ENCODE data around the gene CCDC88C.

Gene CCDC88C

GRCh38 chr14:91341334-91341733 is 76.3 kb downstream of the CCDC88C start:
- Histone ChIP-seq H3K4me3 (ENCODE audit: low read length in 2 of 2) (no peak overlapping the region), H3K9me3 (ENCODE audit: control insufficient read depth in 2 of 2, low read length in 2 of 2) (no peaks in the 10 kb centered on the region), H3K27ac (ENCODE audit: low read length) (no peak overlapping the region), H3K27me3 (ENCODE audit: control insufficient read depth in 1 of 2, insufficient read depth in 2 of 2, low read length in 2 of 2) (no peaks in the 10 kb centered on the region), H3K4me1 (ENCODE audit: control insufficient read depth, insufficient read depth, low read length) (no peaks in the 10 kb centered on the region), H3K9ac (ENCODE audit: low read length in 2 of 2) (no peak overlapping the region), H3K36me3 (ENCODE audit: control insufficient read depth in 2 of 2, insufficient read depth in 2 of 2, low read length in 2 of 2) (peaks cover 3 to 12% of the 10 kb centered on the region in 2 donors)

GRCh38 chr14:91339671-91340369 is 77.8 kb downstream of the CCDC88C start:
- Histone ChIP-seq H3K9me3 (ENCODE audit: control insufficient read depth in 2 of 2, low read length in 2 of 2) (no peaks in the 10 kb centered on the region), H3K36me3 (ENCODE audit: control insufficient read depth in 2 of 2, insufficient read depth in 2 of 2, low read length in 2 of 2) (peaks cover 3 to 12% of the 10 kb centered on the region in 2 donors), H3K27me3 (ENCODE audit: control insufficient read depth in 1 of 2, insufficient read depth in 2 of 2, low read length in 2 of 2) (no peaks in the 10 kb centered on the region), H3K9ac (ENCODE audit: low read length in 2 of 2) (no peak overlapping the region), H3K27ac (ENCODE audit: low read length) (no peak overlapping the region), H3K4me1 (ENCODE audit: control insufficient read depth, insufficient read depth, low read length) (no peaks in the 10 kb centered on the region), H3K4me3 (ENCODE audit: low read length in 2 of 2) (no peak overlapping the region)

DNA sequence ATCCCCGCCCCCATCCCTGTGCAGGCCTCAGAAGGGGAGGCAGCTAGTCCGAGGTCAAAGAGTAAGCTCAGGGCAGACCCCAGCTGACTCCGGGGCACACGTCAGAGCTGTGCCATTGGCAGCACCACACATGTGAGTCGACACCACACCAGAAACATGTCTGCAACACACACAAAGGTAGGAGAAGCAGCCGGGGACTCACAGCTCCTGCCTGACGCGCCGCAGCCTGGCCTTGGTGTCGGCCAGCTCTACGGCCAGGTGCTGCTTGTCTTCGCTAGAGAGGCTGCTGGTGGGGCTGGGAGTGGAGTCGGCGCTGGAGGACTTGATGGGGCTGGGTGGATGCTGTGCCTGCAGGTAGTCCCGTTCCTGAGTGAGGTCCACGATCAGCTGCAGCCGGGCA is 78.5 kb downstream of the CCDC88C start:
- Histone ChIP-seq H3K27ac (ENCODE audit: low read length) (no peak overlapping the region), H3K4me1 (ENCODE audit: control insufficient read depth, insufficient read depth, low read length) (no peaks in the 10 kb centered on the region), H3K9me3 (ENCODE audit: control insufficient read depth in 2 of 2, low read length in 2 of 2) (no peaks in the 10 kb centered on the region), H3K27me3 (ENCODE audit: control insufficient read depth in 1 of 2, insufficient read depth in 2 of 2, low read length in 2 of 2) (no peaks in the 10 kb centered on the region), H3K4me3 (ENCODE audit: low read length in 2 of 2) (no peak overlapping the region), H3K36me3 (ENCODE audit: control insufficient read depth in 2 of 2, insufficient read depth in 2 of 2, low read length in 2 of 2) (peaks cover 3 to 12% of the 10 kb centered on the region in 2 donors), H3K9ac (ENCODE audit: low read length in 2 of 2) (no peak overlapping the region)

- no peak overlapping the region for H3K9ac ChIP-seq (ENCODE audit: low read length in 2 of 2)
- H3K27me3 ChIP-seq (ENCODE audit: control insufficient read depth in 1 of 2, insufficient read depth in 2 of 2, low read length in 2 of 2): no peaks in the 10 kb centered on the region
- H3K27ac ChIP-seq (ENCODE audit: low read length): no peak overlapping the region
- no peaks in the 10 kb centered on the region for H3K4me1 ChIP-seq (ENCODE audit: control insufficient read depth, insufficient read depth, low read length)
- peaks cover 3 to 12% of the 10 kb centered on the region in 2 donors for H3K36me3 ChIP-seq (ENCODE audit: control insufficient read depth in 2 of 2, insufficient read depth in 2 of 2, low read length in 2 of 2)
- no peaks in the 10 kb centered on the region for H3K9me3 ChIP-seq (ENCODE audit: control insufficient read depth in 2 of 2, low read length in 2 of 2)
- no peak overlapping the region for H3K4me3 ChIP-seq (ENCODE audit: low read length in 2 of 2)
Observed at GRCh38 chr14:91338379-91338778, 79.2 kb downstream of the CCDC88C start.

GRCh38 chr14:91337699-91338335 is 79.8 kb downstream of the CCDC88C start:
- Histone ChIP-seq H3K4me3 (ENCODE audit: low read length in 2 of 2) (no peak overlapping the region), H3K9ac (ENCODE audit: low read length in 2 of 2) (no peak overlapping the region), H3K36me3 (ENCODE audit: control insufficient read depth in 2 of 2, insufficient read depth in 2 of 2, low read length in 2 of 2) (peaks cover 3 to 12% of the 10 kb centered on the region in 2 donors), H3K9me3 (ENCODE audit: control insufficient read depth in 2 of 2, low read length in 2 of 2) (no peaks in the 10 kb centered on the region), H3K4me1 (ENCODE audit: control insufficient read depth, insufficient read depth, low read length) (no peaks in the 10 kb centered on the region), H3K27me3 (ENCODE audit: control insufficient read depth in 1 of 2, insufficient read depth in 2 of 2, low read length in 2 of 2) (no peaks in the 10 kb centered on the region), H3K27ac (ENCODE audit: low read length) (no peak overlapping the region)

- H3K4me1 ChIP-seq (ENCODE audit: control insufficient read depth, insufficient read depth, low read length): peaks cover 6% of the 10 kb centered on the region
- peaks cover 3 to 12% of the 10 kb centered on the region in 2 donors for H3K36me3 ChIP-seq (ENCODE audit: control insufficient read depth in 2 of 2, insufficient read depth in 2 of 2, low read length in 2 of 2)
Observed at GRCh38 chr14:91336093-91336450, 81.5 kb downstream of the CCDC88C start.

DNA sequence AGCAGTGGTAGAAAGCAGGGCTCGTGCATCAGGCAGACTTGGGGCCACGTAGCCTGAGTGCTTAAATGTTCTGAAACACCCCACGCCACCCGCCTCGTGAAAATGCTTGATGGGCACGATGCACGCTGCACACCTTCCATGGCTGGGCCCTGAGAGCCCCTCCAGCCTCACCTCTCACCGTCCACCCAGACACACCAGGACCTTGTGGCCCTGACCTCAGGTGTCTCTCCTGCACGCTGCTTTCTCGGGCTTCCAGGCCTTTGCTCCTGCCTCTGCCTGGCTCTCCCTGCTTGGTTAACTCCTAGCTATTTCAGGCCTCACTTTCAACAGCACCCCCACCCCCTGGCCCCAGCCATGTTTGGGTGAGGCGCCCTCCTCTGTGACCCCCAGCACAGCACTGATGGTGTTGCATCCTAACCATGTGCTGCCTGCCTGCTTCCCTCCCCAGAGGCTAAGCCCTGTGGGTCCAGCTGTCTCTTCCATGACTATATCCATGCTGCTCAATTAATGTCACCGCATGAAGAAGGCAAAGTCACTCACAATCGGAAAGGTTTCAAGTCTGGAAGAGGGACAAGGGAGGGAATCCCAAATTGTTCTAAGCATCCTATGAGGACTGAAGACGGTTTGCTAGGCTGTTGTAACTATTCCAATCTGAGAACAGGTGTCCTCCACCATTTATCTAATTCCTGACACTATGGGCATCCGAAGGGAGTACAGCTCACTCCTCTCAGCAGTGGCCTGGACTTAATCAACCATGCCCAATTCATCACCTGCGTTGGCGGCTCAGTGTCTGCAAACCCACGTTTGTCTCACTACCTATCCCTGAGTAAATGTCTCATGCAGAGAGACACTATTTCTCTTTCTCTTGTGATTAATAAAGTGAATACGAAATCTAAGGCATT is 82.2 kb downstream of the CCDC88C start:
- H3K4me1 ChIP-seq (ENCODE audit: control insufficient read depth, insufficient read depth, low read length): peaks cover 6% of the 10 kb centered on the region
- no peaks in the 10 kb centered on the region for H3K9me3 ChIP-seq (ENCODE audit: control insufficient read depth in 2 of 2, low read length in 2 of 2)
- peak overlapping the region in 1 of 2 donors; percentile 13 for H3K9ac ChIP-seq (ENCODE audit: low read length in 2 of 2)
- peaks cover 3 to 12% of the 10 kb centered on the region in 2 donors for H3K36me3 ChIP-seq (ENCODE audit: control insufficient read depth in 2 of 2, insufficient read depth in 2 of 2, low read length in 2 of 2)
- no peak overlapping the region for H3K4me3 ChIP-seq (ENCODE audit: low read length in 2 of 2)
- no peaks in the 10 kb centered on the region for H3K27me3 ChIP-seq (ENCODE audit: control insufficient read depth in 1 of 2, insufficient read depth in 2 of 2, low read length in 2 of 2)
- H3K27ac ChIP-seq (ENCODE audit: low read length): no peak overlapping the region

More at GRCh38 chr14:91336093-91336450, 81.5 kb downstream of the CCDC88C start:
- H3K9me3 ChIP-seq (ENCODE audit: control insufficient read depth in 2 of 2, low read length in 2 of 2): no peaks in the 10 kb centered on the region
- H3K27ac ChIP-seq (ENCODE audit: low read length): no peak overlapping the region
- no peak overlapping the region for H3K4me3 ChIP-seq (ENCODE audit: low read length in 2 of 2)
- no peak overlapping the region for H3K9ac ChIP-seq (ENCODE audit: low read length in 2 of 2)
- no peaks in the 10 kb centered on the region for H3K27me3 ChIP-seq (ENCODE audit: control insufficient read depth in 1 of 2, insufficient read depth in 2 of 2, low read length in 2 of 2)

DNA sequence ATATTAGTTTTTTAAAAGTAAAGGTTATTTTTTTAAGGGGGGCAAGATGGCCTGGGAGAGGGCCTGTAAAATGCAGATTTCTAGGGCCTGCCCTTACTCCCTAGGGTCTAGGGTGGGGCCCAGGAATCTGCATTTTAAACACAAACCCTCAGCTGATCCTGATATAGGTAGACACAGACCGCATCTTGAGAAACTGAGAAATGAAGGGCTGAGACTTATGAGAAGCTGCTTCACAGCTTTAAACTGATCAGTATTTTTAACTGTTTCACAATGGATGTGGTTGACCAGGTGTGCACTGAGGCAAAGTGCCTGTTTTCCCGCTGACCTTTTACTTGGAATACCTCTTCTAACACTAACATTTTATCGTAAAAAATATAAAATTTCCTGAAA is 84.0 kb downstream of the CCDC88C start:
- peaks cover 6% of the 10 kb centered on the region for H3K4me1 ChIP-seq (ENCODE audit: control insufficient read depth, insufficient read depth, low read length)

DNA sequence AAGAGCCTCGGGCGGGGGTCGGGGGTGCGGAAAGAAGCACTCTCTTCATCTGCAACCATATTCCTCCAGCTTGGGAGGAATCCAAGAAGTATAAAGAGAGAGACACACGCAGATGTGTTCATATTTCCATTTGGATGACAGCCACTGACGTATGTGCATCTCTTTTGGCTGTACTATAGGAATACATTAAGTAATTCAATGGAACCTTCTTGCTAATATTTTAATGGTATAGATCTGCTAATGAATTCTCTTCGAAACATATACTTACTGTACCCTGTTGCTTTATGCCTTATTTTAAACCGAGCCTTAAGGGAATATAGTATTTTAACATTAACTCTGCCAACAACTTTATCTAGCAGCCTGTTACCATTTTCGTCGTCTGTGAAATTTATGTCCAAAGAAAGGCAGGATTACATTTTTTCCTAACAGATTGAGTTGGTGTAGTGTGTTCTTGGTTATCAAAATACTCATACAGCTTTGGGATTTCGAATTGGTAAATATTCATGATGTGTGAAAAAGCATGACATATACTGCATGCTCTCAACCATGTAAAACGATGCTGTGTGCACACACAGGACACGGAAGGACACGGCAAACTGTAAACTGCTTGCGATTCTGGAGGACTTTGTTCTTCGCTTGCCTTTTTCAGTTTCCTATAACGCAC is 84.5 kb downstream of the CCDC88C start:
- H3K9ac ChIP-seq (ENCODE audit: low read length in 2 of 2): no peak overlapping the region
- peaks cover 3% of the 10 kb centered on the region in 2 donors for H3K36me3 ChIP-seq (ENCODE audit: control insufficient read depth in 2 of 2, insufficient read depth in 2 of 2, low read length in 2 of 2)
- H3K27ac ChIP-seq (ENCODE audit: low read length): no peak overlapping the region
- no peaks in the 10 kb centered on the region for H3K27me3 ChIP-seq (ENCODE audit: control insufficient read depth in 1 of 2, insufficient read depth in 2 of 2, low read length in 2 of 2)
- H3K4me1 ChIP-seq (ENCODE audit: control insufficient read depth, insufficient read depth, low read length): peaks cover 6% of the 10 kb centered on the region
- no peaks in the 10 kb centered on the region for H3K9me3 ChIP-seq (ENCODE audit: control insufficient read depth in 2 of 2, low read length in 2 of 2)
- no peak overlapping the region for H3K4me3 ChIP-seq (ENCODE audit: low read length in 2 of 2)

More for the DNA sequence above, 84.0 kb downstream of the CCDC88C start:
- Histone ChIP-seq H3K27ac (ENCODE audit: low read length) (no peak overlapping the region), H3K9me3 (ENCODE audit: control insufficient read depth in 2 of 2, low read length in 2 of 2) (no peaks in the 10 kb centered on the region), H3K9ac (ENCODE audit: low read length in 2 of 2) (no peak overlapping the region), H3K4me3 (ENCODE audit: low read length in 2 of 2) (no peak overlapping the region), H3K27me3 (ENCODE audit: control insufficient read depth in 1 of 2, insufficient read depth in 2 of 2, low read length in 2 of 2) (no peaks in the 10 kb centered on the region), H3K36me3 (ENCODE audit: control insufficient read depth in 2 of 2, insufficient read depth in 2 of 2, low read length in 2 of 2) (peaks cover 3 to 5% of the 10 kb centered on the region in 2 donors)

DNA sequence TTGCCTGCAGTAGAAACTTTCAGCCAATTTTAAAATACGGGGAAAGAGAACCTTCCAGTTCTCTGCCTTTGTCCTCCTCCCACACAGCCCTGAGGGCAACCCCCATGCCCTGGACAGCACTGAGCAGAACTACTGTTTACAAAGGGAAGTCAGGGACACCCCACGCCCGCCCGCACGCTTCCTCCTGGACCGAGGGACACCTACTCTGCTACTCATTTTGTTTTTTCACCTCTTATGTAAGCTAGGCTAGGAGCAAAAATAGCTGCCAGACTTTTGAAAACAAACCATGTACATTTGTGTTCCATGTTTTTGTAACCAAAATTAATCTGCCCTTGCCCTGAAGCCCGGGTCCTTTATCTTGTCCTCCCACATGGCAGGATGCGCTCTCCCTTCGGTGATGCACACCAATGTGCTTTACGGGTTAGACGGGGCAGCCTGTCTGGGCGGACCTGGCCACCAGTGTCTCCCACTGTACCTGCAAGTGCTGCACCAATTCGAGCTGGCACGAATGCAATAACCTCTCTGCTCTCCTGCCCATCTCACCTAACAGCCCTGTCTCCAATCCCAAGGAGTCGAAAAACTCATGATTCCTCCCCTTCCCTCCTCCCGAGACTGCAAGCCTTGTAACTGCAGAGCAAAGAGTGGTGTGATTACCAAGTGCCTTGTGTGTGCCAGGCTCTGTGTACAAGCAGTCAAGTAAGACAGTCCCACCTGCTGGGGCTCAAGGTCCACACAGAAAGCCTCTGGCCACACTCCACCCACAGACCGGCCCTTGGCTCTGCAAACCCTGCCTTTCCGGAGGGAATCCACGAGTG is 85.2 kb downstream of the CCDC88C start:
- H3K9ac ChIP-seq (ENCODE audit: low read length in 2 of 2): no peak overlapping the region
- H3K27ac ChIP-seq (ENCODE audit: low read length): no peak overlapping the region

More for the DNA sequence above, 85.2 kb downstream of the CCDC88C start:
- H3K4me3 ChIP-seq (ENCODE audit: low read length in 2 of 2): no peak overlapping the region
- H3K36me3 ChIP-seq (ENCODE audit: control insufficient read depth in 2 of 2, insufficient read depth in 2 of 2, low read length in 2 of 2): no peaks in the 10 kb centered on the region
- H3K27me3 ChIP-seq (ENCODE audit: control insufficient read depth in 1 of 2, insufficient read depth in 2 of 2, low read length in 2 of 2): no peaks in the 10 kb centered on the region
- peaks cover 8% of the 10 kb centered on the region for H3K4me1 ChIP-seq (ENCODE audit: control insufficient read depth, insufficient read depth, low read length)
- no peaks in the 10 kb centered on the region for H3K9me3 ChIP-seq (ENCODE audit: control insufficient read depth in 2 of 2, low read length in 2 of 2)
